Body of pancreas (tissue), 4 donors: ENCODE data around the gene SIK3.

Source experiments
- POLR2A ChIP-seq, 3 donors: fragments of 450-650 bp; IDR thresholded peaks; one replicate each; pipeline ENCODE4 v1.6.1; 2016; ENCODE audit warnings: antibody characterized with exemption in 3 of 3, mild to moderate bottlenecking in 2 of 3
- TF ChIP-seq, protein P1 (sequence below), 7 experiments: fragments of 450-650 bp in 4 of 7; fragments of 200-600 bp in 3 of 7; sonication (generic) in 3 of 7; IDR thresholded peaks; one replicate each; pipeline ENCODE4 v1.5.1; 2016 to 2019; ENCODE audit warnings: antibody characterized with exemption in 7 of 7

GRCh38 chr11:116842909-116843308 is 255.3 kb downstream of the SIK3 start:
- TF ChIP-seq, protein P1, sequence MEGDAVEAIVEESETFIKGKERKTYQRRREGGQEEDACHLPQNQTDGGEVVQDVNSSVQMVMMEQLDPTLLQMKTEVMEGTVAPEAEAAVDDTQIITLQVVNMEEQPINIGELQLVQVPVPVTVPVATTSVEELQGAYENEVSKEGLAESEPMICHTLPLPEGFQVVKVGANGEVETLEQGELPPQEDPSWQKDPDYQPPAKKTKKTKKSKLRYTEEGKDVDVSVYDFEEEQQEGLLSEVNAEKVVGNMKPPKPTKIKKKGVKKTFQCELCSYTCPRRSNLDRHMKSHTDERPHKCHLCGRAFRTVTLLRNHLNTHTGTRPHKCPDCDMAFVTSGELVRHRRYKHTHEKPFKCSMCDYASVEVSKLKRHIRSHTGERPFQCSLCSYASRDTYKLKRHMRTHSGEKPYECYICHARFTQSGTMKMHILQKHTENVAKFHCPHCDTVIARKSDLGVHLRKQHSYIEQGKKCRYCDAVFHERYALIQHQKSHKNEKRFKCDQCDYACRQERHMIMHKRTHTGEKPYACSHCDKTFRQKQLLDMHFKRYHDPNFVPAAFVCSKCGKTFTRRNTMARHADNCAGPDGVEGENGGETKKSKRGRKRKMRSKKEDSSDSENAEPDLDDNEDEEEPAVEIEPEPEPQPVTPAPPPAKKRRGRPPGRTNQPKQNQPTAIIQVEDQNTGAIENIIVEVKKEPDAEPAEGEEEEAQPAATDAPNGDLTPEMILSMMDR (IDR thresholded peaks at IDR 0.05): no peak
- TF ChIP-seq POLR2A (IDR thresholded peaks at IDR 0.05): no peak
